Cardiac fibroblast (primary cell): ENCODE results near the gene COPS6.
A peak's percentile ranks its signal among the peaks of the same experiment; 100 is the strongest.

Source experiments
- DNase-seq, 2 donors: peaks; one replicate each; pipeline versions ENCODE4 v3.0.0 to v3.0.0-alpha.2; 2010; ENCODE audit warnings: low read depth in 2 of 2
- H3K4me3 ChIP-seq, 2 donors: replicated peaks in 1 of 2; 1 replicate in 1 of 2; 2 replicates in 1 of 2; pipeline ENCODE4 v1.5.1; 2011; ENCODE audit warnings: low read depth in 2 of 2, low read length in 2 of 2, mild to moderate bottlenecking in 2 of 2, moderate library complexity in 1 of 2
- CTCF ChIP-seq: IDR thresholded peaks from one replicate; pipeline ENCODE4 v1.5.1; 2011; ENCODE audit warnings: low read depth, mild to moderate bottlenecking, low read length, inconsistent platforms

COPS6 gene

DNA sequence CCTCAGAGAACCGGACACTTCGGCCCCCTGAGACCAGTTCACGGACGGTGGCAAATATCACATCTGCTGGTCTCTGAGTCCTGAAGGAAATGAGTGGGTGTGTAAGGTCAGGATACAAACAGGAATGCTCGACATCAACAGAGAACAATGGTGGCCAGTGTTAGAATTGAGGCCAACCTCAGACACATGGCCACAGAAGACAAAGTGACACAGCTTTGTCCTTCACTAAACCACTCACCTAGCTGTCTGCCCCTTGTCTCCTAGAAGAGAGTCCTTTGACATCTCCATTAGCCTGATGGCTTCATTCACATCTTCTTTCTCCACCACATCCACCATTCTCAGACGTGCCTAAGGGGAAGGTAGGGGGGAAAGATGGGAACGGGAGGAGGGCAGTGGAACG, 4.3 kb downstream of the COPS6 start:
- TF ChIP-seq CTCF, result no peak
- DNase-seq, result no peak
- no peak overlapping the region for H3K4me3 ChIP-seq

GRCh38 chr7:100093498-100093897, 4.7 kb downstream of the COPS6 start:
- DNase-seq, result no peak
- no peak for TF ChIP-seq CTCF
- no peak overlapping the region for H3K4me3 ChIP-seq

- H3K4me3 ChIP-seq, result no peak overlapping the region
- no peak for DNase-seq
- no peak for TF ChIP-seq CTCF
Observed at GRCh38 chr7:100093925-100094486, 5.2 kb downstream of the COPS6 start.

DNA sequence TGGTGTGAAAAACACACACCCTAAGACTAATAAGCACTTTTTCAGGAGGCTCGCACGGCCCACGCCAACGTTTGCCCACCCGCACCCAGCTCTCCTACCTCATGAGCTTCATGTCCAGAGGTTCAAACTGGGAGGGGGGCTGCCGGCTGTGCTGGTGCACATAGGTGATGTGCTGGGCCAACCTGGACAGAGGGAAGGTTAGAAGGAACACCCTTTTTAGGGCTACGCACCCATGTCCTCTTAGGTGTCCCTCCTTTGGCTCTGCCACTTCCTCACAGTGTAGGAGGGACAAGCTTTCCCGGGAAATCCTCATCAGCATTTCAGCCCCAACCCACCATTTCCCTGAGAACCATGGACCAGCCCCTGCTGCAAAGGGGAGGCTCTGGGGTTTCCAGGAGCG, 6.5 kb downstream of the COPS6 start:
- DNase-seq, result no peak
- no peak for TF ChIP-seq CTCF
- no peak overlapping the region for H3K4me3 ChIP-seq

DNA sequence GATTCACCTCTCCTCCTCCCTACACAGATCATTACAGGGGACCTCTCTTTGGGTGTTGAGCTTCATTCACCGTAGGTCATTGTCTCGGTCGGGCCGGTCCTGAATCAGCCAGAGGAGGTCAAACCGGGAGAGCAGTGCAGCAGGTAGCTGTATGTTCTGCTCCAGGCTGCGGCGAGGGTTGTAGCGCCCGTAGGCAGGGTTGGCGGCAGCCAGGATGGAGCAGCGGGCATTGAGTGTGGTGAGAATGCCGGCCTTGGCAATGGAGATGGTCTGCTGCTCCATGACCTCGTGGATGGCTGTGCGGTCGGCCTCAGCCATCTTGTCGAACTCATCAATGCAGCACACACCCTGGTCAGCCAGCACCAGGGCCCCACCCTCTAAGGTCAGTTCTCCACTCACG, 6.9 kb downstream of the COPS6 start:
- TF ChIP-seq CTCF, result no peak
- H3K4me3 ChIP-seq, result no peak overlapping the region
- DNase-seq, result no peak

- no peak for TF ChIP-seq CTCF
- H3K4me3 ChIP-seq, result no peak overlapping the region
- no peak for DNase-seq
Observed at GRCh38 chr7:100098913-100099312, 10.1 kb downstream of the COPS6 start.

DNA sequence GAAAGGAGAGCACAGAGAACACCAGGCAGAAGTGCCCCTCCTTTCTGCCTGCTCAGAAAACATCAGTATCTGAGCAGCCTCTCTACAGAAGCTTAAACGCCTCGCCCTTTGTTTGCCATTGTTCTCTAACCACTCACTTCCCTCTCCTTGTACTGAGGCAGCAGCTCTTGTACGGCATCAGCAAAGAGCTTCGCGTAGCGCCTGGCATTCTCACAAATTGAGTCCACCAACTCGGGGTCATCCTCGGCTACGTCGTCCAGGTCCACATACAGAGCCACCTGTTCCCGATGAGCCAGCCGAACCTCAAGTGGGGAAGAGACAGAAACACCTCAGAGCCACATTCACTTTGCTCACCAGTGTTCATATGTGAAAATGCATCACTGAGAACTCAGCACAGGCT, 10.7 kb downstream of the COPS6 start:
- H3K4me3 ChIP-seq, result peak overlapping the region; percentile 71 to 90
- DNase-seq, result no peak
- TF ChIP-seq CTCF, result no peak
